NCI-H146 treated with DMSO at 0.1 percent for 48 hours (cell line): ENCODE data around the gene HOXB5.
A peak's percentile ranks its signal among the peaks of the same experiment; 100 is the strongest.

Experiments used
- DNase-seq: peaks from one replicate; lab custom pipeline; 2025; ENCODE audit not compliant: unreplicated experiment; lab: John Stamatoyannopoulos, UW

The HOXB5 gene

GRCh38 chr17:48551596-48552465 is 41.7 kb downstream of the HOXB5 start:
- DNase-seq, result no peak

GRCh38 chr17:48551214-48551555 is 42.4 kb downstream of the HOXB5 start:
- no peak for DNase-seq

DNA sequence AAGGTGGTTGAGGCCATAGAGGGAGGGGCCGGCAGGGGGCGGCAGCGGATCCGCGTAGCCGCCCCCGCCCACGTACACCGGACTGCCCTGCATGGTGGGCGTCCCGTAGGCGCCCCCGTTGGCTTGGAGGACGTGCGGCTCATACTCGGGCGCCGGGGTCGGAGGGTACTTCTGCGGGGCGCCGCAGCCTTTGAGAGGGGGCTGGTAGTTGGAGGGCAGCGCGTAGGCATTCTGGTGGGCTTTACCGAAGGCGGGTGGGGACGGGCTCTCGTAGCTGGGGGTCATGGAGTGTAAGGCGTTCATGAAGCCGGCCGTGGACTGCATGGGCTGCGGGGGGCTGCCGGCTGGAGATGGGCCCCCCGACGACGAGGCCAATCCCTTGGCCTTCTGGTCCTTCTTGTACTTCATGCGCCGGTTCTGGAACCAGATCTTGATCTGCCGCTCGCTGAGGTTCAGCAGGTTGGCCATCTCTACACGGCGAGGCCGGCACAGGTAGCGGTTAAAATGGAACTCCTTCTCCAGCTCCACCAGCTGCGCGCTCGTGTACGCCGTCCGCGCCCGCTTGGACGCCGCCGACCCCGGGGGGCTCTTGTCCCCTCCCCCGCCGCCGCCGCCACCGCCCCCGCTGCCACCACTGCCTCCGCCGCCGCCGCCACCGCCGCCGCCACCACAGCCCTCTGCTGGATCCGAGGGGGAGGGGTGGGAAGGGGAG is 42.9 kb downstream of the HOXB5 start:
- DNase-seq, result no peak

DNA sequence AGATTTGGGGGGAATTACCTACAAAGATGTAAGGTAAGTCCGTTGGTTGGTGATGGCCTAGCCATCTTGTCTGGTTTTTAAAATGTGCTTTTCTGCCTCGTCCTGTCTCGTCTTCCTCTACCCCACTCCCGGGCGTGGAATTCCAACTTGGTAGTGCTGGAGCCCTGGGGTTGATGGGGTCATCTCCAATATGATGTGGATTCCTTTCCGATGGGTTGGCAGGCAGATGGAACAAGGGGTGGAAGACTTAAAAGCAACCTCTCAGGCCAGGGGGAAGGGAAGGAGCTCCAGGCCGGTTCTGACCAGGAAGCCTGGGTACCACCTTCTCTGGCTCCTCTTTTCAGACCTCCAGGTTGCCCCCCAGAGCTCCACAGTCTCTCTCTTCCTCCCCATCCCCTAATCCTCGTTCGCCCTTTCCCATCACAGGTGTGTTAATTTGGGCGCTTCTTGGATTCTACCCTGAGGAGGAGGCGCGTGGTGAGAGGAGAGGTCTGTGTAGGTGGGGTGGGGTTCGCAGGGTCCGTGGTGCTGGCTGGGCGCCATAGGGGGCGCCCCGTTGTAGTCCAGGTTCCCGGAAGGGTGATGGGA is 43.6 kb downstream of the HOXB5 start:
- DNase-seq, result no peak

DNA sequence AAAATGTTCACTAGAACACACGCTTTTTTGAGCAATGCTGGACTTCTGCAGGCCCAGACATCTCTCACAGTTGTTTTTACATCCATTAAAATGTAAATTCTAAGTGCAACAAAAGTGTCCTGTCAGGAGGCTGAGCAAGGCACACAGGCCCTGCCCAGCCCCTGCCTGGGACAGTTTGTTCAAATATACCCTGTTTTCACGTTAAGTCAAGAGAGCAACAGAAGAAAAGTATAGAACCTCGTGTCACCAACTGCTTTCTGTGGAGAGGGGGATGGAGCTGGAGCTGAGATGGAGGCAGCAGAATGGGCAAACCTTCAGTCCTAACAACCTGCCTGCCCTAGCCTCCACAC is 44.3 kb downstream of the HOXB5 start:
- no peak for DNase-seq

- DNase-seq, result no peak
Measured at GRCh38 chr17:48548523-48549280, 44.9 kb downstream of the HOXB5 start.

DNA sequence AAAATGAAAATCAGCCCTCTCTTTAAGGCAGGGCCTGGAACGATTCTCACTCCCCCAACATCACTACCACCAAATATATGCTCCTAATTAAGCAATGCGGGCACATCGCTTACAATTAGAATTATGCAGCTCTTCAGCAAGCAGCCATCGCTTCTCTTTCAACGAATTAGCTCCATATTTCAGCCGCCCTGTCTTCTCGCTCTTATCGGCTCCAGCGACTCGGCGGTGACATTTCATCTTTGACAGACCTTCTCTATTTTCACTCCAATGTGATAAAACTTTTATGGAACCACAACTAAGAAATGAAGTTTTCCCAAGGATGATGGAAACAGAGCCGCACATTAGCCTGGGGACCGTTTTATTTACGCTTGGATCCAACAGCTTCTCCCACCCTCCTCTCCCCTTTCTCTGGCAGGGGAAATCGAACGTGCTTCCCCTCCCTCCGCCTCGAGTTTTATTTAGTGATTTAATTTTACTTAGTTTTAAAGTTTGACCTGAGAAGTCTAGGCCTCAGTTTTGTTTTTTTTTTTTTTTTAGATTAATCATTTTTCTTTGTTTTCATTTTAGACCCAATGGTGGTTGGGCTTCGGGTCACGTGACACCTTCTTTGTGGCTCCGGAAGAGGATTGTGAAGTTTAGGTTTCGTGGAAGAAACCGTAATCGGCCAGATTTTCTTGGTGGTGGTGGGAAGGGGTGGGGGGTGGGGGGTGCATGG is 45.6 kb downstream of the HOXB5 start:
- DNase-seq, result no peak

- DNase-seq, result no peak
Measured at GRCh38 chr17:48546924-48547807, 46.4 kb downstream of the HOXB5 start.

DNA sequence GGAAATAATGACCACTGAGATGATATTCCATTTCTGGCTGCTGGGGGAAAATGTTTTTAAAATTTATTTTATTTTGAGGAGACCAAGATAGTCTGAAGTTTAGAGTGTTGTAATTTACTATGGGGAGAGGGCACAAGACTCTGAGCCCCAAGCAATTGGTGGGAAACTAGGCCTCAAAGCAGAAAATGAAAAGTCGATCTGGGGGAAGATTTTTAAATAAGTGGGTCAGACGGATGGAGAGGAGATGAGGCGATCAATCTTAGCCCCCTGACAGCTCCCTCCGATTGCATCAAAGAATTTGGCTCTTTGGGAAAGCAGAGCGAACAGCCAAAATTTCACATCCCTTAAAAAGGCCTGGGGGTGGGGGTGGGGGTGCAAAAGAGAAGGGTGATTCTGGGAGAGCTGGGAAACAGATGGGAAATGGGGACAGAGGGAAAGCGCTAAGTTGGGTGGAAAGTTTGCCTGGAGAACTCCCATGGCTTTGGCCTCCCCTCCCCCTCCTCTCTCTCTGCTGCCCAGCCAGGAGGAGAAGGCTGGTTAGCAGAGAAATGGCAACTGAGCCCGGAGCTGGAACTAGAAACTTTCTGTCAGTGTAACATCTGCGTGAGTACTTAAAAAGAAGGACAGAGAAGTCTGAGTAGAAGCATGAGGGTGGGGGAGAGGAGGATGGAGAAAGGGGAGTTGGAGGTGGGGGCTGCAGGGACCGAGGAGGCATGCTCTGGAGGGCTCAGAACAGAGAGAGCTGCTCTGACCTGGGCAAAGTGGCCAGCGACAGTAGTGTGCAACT is 47.2 kb downstream of the HOXB5 start:
- DNase-seq, result no peak

DNA sequence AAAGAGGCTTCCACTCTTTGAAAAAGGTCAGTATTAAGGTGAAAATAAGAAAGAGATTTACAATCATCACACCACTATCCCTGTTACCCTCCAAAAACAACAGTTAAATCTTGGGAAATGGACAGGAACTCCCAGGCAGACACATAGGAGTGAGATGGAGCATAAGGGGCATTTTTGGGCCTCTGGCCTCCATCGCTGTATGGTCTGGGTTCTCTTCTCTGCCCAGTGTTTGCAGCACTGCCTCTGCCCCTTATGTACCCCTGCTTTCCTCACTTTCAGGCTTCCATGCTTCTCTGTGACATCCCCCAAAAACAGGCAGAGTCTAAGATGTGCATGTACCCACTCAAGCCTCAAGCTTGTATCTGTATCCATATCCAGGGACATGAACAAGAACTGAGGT is 48.0 kb downstream of the HOXB5 start:
- DNase-seq, result no peak

DNA sequence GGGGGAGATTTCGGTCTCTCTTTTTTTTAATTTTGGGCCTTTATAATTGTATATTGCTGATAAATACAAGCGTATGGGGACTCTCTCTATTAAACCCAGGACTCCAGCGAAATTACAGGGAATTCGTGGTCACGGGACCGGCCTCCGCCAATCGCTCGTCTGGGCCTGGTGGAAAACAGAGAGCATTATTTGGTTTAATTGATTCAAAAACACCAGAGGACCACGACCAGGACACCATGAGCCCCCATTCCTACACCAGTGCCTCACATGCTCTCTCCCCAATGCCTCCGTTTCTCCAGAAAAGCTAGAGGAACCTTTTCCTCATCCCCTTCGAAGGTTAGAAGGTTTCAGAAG is 48.6 kb downstream of the HOXB5 start, which contains the start of gene HOXB2:
Gene HOXB2 (minus strand): TSS at position 88 of the 354 bp plus-strand sequence. CDS start 198 bp downstream, outside the sequence.
- DNase-seq, result no peak

DNA sequence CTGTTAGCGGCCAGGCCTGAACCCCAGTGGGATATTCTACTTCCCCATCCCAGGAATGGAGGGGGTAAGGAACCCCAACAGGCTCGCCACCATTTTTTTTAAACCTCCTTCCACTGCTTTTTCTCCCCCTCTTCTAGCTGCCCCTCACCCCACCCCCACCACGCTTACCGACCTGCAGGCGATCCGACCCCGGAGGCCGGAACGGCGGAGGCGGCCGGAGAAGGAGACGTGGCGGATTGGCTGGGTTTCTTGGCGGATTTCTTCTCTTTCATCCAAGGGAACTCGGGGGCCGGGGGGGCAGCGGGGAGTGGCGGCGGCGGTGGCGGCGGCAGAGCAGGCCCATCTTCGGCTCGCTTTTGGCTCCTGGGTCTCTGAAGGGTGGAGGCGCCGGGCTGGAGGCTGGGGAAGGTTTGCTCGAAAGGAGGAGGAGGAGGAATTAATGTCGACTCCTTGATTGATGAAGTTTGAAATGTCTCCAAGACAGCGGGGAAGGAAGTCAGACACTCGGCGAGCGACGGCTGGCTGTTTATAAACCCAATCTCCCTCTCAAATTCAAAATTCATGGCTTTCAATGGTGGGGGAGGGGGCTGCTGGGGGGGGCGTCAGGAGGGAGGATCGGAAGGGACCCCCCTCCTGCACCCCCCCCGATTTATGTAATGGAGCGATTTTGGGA is 49.1 kb downstream of the HOXB5 start:
- DNase-seq, result no peak

DNA sequence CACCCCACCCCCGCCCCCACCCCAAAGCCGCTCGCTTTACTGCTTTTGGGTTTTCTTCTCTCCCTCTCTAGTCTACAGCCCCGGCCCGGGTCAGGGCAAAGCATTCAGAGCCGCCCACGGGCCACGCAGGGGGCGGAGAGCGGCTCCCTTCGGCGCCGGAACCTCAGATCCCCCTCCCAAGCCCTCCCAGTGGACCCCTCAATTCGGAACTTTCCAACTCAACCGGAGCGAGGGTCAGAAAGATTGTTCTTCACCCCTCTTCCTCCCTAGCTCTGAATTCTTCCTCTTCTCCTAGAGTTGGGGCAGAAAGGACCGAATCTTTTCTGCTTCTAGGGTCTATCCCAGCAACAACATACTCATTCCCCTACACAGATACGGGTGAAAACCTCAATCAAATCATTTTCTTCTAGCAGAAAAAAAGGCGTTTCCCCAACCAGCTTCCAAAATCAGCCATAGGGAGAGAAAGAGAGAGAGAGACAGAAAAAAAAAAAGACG is 49.7 kb downstream of the HOXB5 start:
- DNase-seq, result no peak

- DNase-seq, result no peak
Measured at GRCh38 chr17:48543107-48543853, 50.3 kb downstream of the HOXB5 start.

DNA sequence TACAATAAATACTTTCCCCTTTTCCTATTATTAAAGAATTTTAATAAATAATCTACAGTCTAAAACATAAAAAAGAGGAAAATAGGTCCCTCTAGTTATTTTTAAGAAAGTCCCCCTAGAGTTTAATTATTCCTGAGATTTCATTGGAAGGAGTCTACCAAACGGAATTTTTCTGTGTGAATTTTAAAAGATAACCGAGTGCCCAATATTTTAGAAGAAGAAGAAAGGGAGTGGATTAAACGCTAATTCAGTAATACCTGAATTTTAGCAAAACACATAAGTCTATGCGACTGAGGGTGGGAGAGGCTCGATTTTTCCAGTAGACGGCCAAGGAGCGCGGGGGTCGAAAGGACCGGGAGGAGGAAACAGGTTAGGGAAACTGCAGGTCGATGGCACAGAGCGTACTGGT is 50.9 kb downstream of the HOXB5 start:
- peak; percentile 17 for DNase-seq

DNA sequence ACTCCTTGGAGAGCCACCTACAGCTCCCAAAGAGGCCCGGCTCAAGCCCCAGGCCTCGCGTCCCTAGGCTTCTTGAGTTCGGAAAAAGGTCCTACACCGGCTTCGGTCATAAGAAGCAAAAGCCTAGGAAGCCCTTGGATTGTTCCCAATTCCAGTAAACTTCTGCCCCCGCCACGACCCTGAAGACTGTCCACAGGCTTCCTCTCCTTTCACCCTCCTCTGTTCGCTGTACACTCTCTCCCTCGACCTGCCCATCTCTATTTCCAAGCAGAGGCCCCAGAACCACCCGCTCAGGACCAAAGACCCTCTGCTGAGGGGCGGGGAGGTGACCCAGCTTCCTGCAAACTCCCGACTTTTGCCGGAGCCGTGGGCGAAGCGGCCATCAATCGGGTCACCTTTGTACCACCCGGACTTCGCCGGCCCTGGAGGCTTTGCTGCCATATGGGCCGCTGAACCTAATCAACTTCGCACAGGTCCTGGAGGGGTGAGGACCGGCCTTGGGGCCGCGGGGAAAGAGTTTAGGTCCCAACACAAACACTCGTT is 51.4 kb downstream of the HOXB5 start:
- no peak for DNase-seq

GRCh38 chr17:48541577-48542113 is 51.9 kb downstream of the HOXB5 start:
- no peak for DNase-seq
